Measurements from ENCODE around the gene MEIOB.

GRCh38 chr16:1819611-1820010 lies 52.4 kb downstream of the MEIOB start:
- TF ChIP-seq CTCF (conservative IDR thresholded peaks at IDR 0.05; ENCODE audit: low read depth, low read length) (no peak), EZH2 (IDR thresholded peaks at IDR 0.05; ENCODE audit: low read length, unreplicated experiment) (no peak)
